Hematopoietic multipotent progenitor cell treated with erythropoietin and hydrocortisone succinate and interleukin-3 and kit ligand, for 15 days (in vitro differentiated cells): ENCODE results near the gene PKDCC.

ENCODE experiments used
- DNase-seq: peaks from one replicate; pipeline ENCODE4 v3.0.0-alpha.2; 2015; ENCODE audit warnings: low spot score

The PKDCC gene

GRCh38 chr2:42089340-42089925 lies 41.6 kb downstream of the PKDCC start:
- peak; percentile 56 for DNase-seq

- DNase-seq = no peak
Measured at GRCh38 chr2:42090216-42090615, 42.4 kb downstream of the PKDCC start.

GRCh38 chr2:42091671-42092070 lies 43.9 kb downstream of the PKDCC start:
- no peak for DNase-seq

DNA sequence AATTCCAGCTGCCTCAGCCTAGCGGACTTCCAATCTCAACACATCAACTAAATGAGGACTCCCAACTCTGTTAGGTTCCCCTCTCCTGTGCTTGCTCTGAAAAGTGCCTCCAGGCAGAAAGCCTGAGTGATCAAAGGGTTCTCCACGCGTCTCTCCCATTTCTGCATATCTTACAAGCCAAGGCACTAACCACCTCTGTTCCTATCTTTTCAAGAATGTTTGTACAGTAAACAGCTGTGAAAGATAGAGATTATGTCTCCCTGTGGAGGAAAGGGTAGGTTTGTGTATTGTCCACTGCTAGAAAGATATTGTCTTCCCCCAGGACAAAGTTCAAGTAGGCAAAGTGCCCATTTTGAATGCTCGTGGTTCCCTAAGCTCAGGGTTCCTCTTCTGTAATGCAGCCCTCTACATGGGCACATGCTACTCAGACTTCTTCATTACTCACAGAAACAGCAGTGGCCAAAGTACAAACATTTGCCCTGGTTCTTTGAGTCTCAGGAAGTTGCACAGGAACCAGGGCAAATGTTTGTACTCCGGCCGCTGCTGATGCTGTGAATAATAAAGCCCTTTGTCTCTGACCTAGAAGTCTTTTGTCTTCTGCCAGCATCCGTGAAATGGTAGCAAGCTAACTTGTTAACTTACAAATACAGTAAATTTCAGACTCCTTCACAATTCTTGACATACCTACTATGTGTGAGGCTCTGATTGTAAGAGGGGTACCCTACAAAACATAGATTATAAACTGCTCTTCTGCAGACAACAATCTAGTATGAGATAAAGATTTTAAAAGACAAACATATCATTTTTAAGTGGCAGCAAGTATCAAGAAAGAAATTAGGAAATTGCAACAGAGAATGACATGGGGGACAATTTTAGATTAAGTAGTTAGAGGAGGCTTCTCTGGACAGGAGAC lies 44.5 kb downstream of the PKDCC start:
- DNase-seq = no peak

DNA sequence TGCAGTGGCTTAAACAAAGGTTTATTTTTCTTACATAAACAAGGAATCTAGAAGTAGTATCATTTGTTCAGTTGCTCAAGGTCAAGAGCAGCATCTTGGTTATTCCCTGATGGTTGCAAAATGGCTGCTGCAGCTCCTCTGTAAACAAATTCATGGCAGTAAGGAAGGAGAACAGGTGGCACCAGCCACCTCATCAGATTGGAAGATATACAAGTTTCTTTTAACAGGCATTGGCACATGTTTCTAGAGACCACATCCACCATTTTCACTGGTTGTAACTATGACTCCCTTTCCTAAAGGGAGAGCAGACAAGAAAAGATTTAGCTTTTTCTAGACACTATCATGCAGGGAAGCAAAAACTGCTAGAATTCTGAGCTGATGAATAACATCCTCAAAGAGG lies 46.3 kb downstream of the PKDCC start:
- no peak for DNase-seq

- DNase-seq = peak; percentile 65
Measured at GRCh38 chr2:42095923-42096408, 48.1 kb downstream of the PKDCC start.

- DNase-seq = no peak
Measured at GRCh38 chr2:42096869-42097591, 49.2 kb downstream of the PKDCC start.

DNA sequence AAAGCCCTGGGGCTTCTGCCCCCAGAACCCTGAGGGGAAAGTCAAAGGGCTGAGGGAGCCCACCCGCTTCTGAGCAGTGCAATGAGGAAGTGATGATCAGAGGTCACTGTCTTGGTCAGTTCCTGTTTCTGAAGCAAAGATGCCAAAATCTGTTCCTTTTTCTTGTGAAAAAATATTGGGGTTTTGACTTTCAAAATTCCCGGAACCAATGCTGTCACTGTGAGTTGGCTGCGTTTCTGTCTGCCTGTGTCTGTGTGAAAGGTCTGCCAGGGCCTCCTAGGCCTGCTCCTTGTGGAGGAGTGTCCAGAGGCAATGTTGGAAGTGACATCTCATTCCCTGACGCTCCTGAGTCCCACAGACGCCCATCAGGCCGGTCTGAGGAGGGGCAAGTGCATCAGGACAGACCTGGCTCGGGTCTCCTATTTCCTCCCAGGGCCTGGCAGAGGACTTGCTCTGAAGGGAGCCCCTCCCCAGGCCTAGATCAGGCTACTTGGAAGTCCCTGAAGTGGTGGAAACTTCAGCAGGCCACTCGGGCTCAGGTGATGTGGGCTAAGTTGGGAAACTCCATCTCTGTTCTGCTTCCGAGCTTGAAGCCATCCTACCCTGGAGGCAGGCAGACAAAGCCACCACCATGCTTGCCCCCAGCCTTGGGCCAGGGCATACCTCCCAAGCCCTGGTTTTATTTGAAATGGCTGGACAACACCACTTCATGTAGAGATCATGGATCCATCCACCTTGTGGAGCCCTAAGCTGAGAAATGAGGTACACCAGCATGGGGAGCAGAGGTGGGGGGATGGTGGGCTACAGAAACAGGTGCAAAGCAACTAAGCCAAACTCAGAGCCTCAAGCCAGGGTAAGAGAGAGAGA lies 51.0 kb downstream of the PKDCC start:
- no peak for DNase-seq

DNA sequence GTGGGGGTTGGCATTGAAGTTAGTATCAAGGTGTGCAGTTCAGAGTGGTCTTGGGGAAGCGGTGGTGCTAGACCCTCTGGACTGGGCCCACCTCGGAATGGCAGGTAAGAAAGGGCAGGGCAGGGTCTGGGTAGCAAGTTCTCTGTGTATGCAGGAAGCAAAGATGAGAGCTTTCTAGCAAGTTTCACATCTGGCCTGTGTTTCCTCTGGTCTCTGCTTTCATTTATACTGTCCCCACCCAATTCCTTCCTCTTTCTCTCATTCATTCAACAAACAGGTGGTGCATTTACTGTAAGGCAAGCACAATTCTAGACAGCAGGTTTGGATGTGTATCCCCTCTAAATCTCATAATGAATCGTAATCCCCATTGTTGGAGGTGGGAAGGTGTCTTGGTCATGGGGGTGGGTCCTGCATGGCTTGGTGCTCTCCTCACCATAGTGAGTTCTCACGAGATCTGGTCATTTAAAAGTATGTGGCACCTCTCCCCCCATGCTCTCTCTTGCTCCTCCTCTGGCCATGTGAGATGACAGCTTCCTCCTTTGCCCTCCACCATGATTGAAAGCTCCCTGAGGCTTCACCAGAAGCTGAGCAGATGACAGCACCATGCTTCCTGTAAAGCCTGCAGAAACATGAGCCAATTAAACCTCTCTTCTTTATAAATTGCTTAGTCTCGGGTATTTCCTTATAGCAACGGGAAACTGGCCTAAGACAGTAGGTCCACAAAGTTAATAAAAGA lies 51.8 kb downstream of the PKDCC start:
- DNase-seq = no peak

- DNase-seq = no peak
Measured at GRCh38 chr2:42100683-42101205, 52.9 kb downstream of the PKDCC start.

DNA sequence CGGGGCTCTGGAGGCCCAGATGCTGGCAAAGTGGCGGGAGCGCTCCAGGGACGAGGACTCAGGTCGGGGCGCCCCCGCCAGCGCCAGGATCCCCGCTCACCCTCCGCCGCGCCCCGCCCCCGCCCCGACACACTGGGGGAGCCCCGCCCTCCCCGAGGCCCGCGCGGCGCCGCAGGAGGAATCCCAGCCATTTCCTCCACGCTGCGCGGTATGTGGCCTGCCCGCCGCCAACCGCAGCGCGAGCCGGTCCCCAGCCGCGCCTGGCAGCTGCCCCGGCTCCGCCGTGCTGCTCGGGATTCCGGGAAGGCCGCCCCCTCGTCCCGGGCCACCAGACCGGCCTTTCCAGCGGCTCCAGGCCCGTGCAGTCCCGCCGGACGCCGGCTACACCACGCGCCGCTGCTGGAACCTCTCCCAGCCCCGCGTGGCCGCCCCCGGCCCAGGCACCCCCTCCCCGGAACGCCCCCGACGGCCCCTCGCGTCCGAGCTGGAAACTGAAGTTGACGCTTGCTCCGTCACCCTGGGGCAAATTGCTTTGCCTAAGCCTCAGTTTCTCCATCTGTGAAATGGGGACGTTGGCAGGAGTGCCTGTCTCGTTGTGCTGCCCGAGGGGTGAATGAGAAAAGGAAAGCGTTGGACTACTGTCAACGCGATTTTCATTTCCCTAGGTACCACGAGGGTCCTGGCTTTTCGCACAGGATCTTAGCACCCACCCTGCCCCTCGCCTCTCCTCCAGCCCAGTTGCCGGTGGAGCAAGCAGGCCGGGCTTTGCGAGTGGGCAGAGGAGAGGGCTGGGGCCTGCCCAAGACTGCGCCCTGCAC lies 53.6 kb downstream of the PKDCC start:
- DNase-seq = no peak

DNA sequence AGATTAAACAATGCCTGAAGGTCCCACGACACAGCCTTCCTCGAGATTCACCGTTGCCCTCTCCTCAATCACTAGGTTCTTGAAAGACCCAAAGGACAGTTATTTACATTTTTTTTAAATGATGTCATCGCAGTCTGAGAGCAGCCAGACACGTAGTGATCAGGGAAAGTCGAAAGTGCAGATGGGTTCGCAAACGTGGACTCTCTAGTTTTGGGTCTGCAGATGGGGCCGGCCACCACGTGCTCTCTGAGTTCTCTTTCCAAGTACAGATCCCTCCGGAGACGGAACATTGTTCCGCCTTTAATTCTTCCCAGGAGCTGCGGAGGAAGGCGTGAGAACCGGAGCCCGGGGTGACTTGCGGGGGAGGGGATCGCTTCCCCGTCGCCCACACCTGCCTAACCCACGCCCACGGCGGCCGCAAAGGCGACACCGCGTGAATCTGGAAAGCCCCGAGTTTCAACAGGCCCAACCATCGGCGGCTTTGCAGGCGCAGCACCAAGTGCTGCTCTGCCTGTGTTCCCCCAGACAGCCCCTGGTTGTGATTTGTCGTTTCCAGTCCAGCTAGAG lies 54.3 kb downstream of the PKDCC start:
- no peak for DNase-seq

- DNase-seq = no peak
Measured at GRCh38 chr2:42102591-42103450, 55.0 kb downstream of the PKDCC start.

- DNase-seq = no peak
Measured at GRCh38 chr2:42103829-42104228, 56.0 kb downstream of the PKDCC start.

DNA sequence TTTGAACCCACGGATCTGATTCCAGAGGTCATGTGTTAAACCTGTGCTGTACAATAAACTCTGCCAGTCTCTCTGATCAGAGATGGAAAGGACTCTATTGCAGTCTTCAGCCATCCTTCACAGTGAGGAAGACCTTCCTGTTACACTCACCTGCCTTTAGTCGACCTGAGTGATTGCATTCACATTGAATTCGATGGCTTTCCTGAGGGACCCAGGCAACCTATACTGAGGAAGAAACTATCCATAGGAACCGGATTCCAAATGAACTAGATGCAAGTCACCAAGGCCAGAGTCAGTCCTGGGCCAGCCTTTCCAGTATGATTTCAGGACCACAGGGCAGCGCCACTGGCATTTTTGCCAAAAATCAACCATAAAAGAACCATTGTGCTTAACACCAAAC lies 56.8 kb downstream of the PKDCC start:
- DNase-seq = no peak

GRCh38 chr2:42105330-42106256 lies 57.8 kb downstream of the PKDCC start:
- DNase-seq = no peak

DNA sequence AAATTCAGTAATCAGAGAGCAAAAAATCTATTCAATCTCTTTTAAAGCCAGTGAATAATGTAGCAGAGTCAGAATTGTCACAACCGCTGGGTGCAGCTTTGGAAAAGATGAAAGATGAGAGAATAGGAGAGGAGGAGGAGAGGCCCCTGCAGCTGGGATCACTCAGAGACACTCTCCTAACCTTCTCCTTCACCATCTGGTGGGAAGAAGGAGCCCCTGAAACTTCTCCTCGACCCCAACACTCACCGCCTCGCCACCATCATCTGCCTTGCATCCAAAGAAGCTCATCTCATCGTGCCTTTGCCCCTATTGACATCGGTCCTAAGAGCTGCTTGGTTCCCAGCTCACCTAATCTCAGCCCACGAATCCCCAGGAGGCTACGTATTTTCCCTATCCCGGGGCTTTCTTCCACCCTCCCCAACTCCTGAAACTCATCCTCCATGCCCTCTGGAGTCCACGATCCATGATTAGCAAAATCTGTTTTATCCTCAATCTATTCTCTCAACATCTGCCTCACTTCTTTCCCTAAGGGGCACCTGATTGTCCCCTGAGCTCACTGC lies 58.5 kb downstream of the PKDCC start:
- DNase-seq = no peak
